Keratinocyte (primary cell): ENCODE data around the gene ZFP3. TPM values are rescaled to one million over a fixed set of nuclear protein-coding genes. Genes with fewer than 3 reads are reported as not detected.
"Not testable (repeated sequence)": the region's sequence is repeated elsewhere in the genome, so short reads cannot be mapped to it uniquely, and the experiment has no call there.

Experiments used
- DNase-seq: peaks from one replicate; pipeline ENCODE4 v3.0.0-alpha.2; 2011; ENCODE audit warnings: low read depth, missing footprints, low spot score
- FAIRE-seq: peaks from 2 replicates; lab custom pipeline; 2011; peaks lifted over from hg19 to GRCh38; lab: Jason Lieb, UNC
- H2AFZ ChIP-seq: 2 replicates; pipeline ENCODE4 v1.6.0; 2012; ENCODE audit warnings: low read length, control low read depth, inconsistent platforms; ENCODE audit not compliant: control insufficient read depth
- H3K27ac ChIP-seq: 2 replicates; pipeline ENCODE4 v1.5.1; 2011; ENCODE audit warnings: low read length; ENCODE audit not compliant: control insufficient read depth, insufficient read depth
- H3K27me3 ChIP-seq: 3 replicates; pipeline ENCODE4 v1.6.0; 2011; ENCODE audit warnings: low read length; ENCODE audit not compliant: control insufficient read depth, insufficient read depth; ENCODE audit errors: extremely low read depth
- H3K36me3 ChIP-seq, 2 experiments: 2 replicates in 1 of 2; 3 replicates in 1 of 2; pipeline ENCODE4 v1.5.1; 2011; ENCODE audit warnings: low read length in 2 of 2, mild to moderate bottlenecking in 1 of 2; ENCODE audit not compliant: control insufficient read depth in 2 of 2, insufficient read depth in 2 of 2; ENCODE audit errors: extremely low read depth in 1 of 2
- H3K4me1 ChIP-seq: 3 replicates; pipeline ENCODE4 v1.5.1; 2011; ENCODE audit warnings: low read length; ENCODE audit not compliant: control insufficient read depth, insufficient read depth; ENCODE audit errors: extremely low read depth
- H3K4me2 ChIP-seq: 3 replicates; pipeline ENCODE4 v1.6.0; 2011; ENCODE audit warnings: low read depth, low read length; ENCODE audit not compliant: control insufficient read depth, insufficient read depth; ENCODE audit errors: extremely low read depth
- H3K4me3 ChIP-seq, 3 experiments: fragments of 200-600 bp in 1 of 3; sonication (generic) in 1 of 3; 2 replicates in 2 of 3; 3 replicates in 1 of 3; pipeline ENCODE4 v1.5.1; 2011 to 2016; ENCODE audit warnings: low read length in 3 of 3, mild to moderate bottlenecking in 3 of 3, control low read depth in 2 of 3, inconsistent platforms in 1 of 3, low read depth in 1 of 3, mixed read lengths in 1 of 3, mixed run types in 1 of 3, moderate library complexity in 1 of 3; ENCODE audit not compliant: control insufficient read depth in 2 of 3, insufficient read depth in 2 of 3; ENCODE audit errors: extremely low read depth in 1 of 3
- H3K79me2 ChIP-seq: 2 replicates; pipeline ENCODE4 v1.6.0; 2012; ENCODE audit warnings: low read length; ENCODE audit not compliant: control insufficient read depth, insufficient read depth
- H3K9ac ChIP-seq: 3 replicates; pipeline ENCODE4 v1.6.0; 2011; ENCODE audit warnings: low read length; ENCODE audit not compliant: control insufficient read depth, insufficient read depth; ENCODE audit errors: extremely low read depth
- H3K9me1 ChIP-seq: 3 replicates; pipeline ENCODE4 v1.6.0; 2011; ENCODE audit warnings: low read length; ENCODE audit not compliant: control insufficient read depth, insufficient read depth; ENCODE audit errors: extremely low read depth
- H3K9me3 ChIP-seq: 2 replicates; pipeline ENCODE4 v1.5.1; 2012; ENCODE audit warnings: low read depth, low read length; ENCODE audit not compliant: control insufficient read depth
- H4K20me1 ChIP-seq: 3 replicates; pipeline ENCODE4 v1.6.0; 2011; ENCODE audit warnings: low read length; ENCODE audit not compliant: control insufficient read depth, insufficient read depth; ENCODE audit errors: extremely low read depth
- CTCF ChIP-seq, 3 experiments: IDR thresholded peaks in 1 of 3; conservative IDR thresholded peaks in 1 of 3; optimal IDR thresholded peaks in 1 of 3; 2 replicates in 2 of 3; 3 replicates in 1 of 3; pipeline versions ENCODE3 to v1.5.1; 2011; ENCODE audit warnings: low read length in 3 of 3, mild to moderate bottlenecking in 3 of 3, moderate library complexity in 2 of 3, control low read depth in 1 of 3, inconsistent platforms in 1 of 3; ENCODE audit not compliant: insufficient read depth in 2 of 3; ENCODE audit errors: extremely low read depth in 1 of 3
- EZH2 ChIP-seq: IDR thresholded peaks from one replicate; pipeline ENCODE4 v1.6.1; 2012; ENCODE audit warnings: inconsistent platforms, mild to moderate bottlenecking, low read length, moderate library complexity
- dilution Hi-C: fragments of 300-500 bp; cut with MboI; formaldehyde crosslinking; loops from one replicate; pipeline ENCODE4 v1.7.0; 2020; ENCODE audit warnings: low sequenced_read_pairs; ENCODE audit not compliant: extremely low pct_ligation_motif_present
- polyA plus RNA-seq, 5 experiments: library from polyadenylated mRNA; depleted of rRNA in 3 of 5; stranded (reverse) in 3 of 5; stranded (forward) in 1 of 5; unstranded in 1 of 5; fragments of >200 nt; gene quantifications; 1 replicate in 1 of 5; 2 replicates in 3 of 5; 3 replicates in 1 of 5; pipeline versions ENCODE4 v1.2.1 to v1.2.3, GENCODE V29; 2011 to 2012; ENCODE audit warnings: missing spikeins in 2 of 5, low read depth in 1 of 5, low replicate concordance in 1 of 5

The ZFP3 gene
- polyA plus RNA-seq, 1 donor (not counting 4 experiments of a cell fraction or from before 2014, with no cell fraction given), result 3.0 TPM

GRCh38 chr17:5065227-5065744 is 13.0 kb upstream of the ZFP3 start:
- no peak overlapping the region for H3K27ac ChIP-seq
- no peak overlapping the region for H3K4me2 ChIP-seq
- no peak overlapping the region for H3K4me3 ChIP-seq
- H3K36me3 ChIP-seq, result no peaks in the 10 kb centered on the region
- H3K4me1 ChIP-seq, result no peaks in the 10 kb centered on the region
- no peaks in the 10 kb centered on the region for H3K27me3 ChIP-seq
- FAIRE-seq, result no peak
- no peaks in the 10 kb centered on the region for H3K79me2 ChIP-seq
- no peaks in the 10 kb centered on the region for H3K9me3 ChIP-seq
- no peak for DNase-seq
- TF ChIP-seq CTCF (optimal IDR thresholded peaks at IDR 0.05 in 1 of 3, IDR thresholded peaks at IDR 0.05 in 1 of 3, conservative IDR thresholded peaks at IDR 0.05 in 1 of 3; ENCODE audit: extremely low read depth in 1 of 3, insufficient read depth in 2 of 3, low read length in 3 of 3) (no peak), EZH2 (no peak)
- no peak overlapping the region for H3K9ac ChIP-seq
- no peaks in the 10 kb centered on the region for H4K20me1 ChIP-seq
- H2AFZ ChIP-seq, result no peak overlapping the region
- no peaks in the 10 kb centered on the region for H3K9me1 ChIP-seq
- dilution Hi-C loops, result no loop called here

- Histone ChIP-seq H3K4me2 (no peak overlapping the region), H3K9me3 (no peaks in the 10 kb centered on the region), H2AFZ (no peak overlapping the region), H4K20me1 (no peaks in the 10 kb centered on the region), H3K4me3 (no peak overlapping the region), H3K9ac (no peak overlapping the region), H3K4me1 (no peaks in the 10 kb centered on the region), H3K27me3 (no peaks in the 10 kb centered on the region), H3K79me2 (no peaks in the 10 kb centered on the region), H3K9me1 (no peaks in the 10 kb centered on the region), H3K27ac (no peak overlapping the region), H3K36me3 (no peaks in the 10 kb centered on the region)
- TF ChIP-seq EZH2, result no peak
- dilution Hi-C loops, result no loop called here
- DNase-seq (no peak), FAIRE-seq (no peak)
Observed at GRCh38 chr17:5068236-5068635, 10.0 kb upstream of the ZFP3 start.

- no peaks in the 10 kb centered on the region for H3K4me1 ChIP-seq
- H3K79me2 ChIP-seq, result no peaks in the 10 kb centered on the region
- H3K9me1 ChIP-seq, result no peaks in the 10 kb centered on the region
- H3K9ac ChIP-seq, result no peak overlapping the region
- no peak overlapping the region for H3K4me2 ChIP-seq
- H4K20me1 ChIP-seq, result no peaks in the 10 kb centered on the region
- H3K4me3 ChIP-seq, result no peak overlapping the region
- H3K36me3 ChIP-seq, result no peaks in the 10 kb centered on the region
- DNase-seq, result peak; percentile 25
- no peaks in the 10 kb centered on the region for H3K27me3 ChIP-seq
- TF ChIP-seq CTCF (optimal IDR thresholded peaks at IDR 0.05 in 1 of 3, IDR thresholded peaks at IDR 0.05 in 1 of 3, conservative IDR thresholded peaks at IDR 0.05 in 1 of 3; ENCODE audit: extremely low read depth in 1 of 3, insufficient read depth in 2 of 3, low read length in 3 of 3) (no peak), EZH2 (no peak)
- no peak overlapping the region for H3K27ac ChIP-seq
- dilution Hi-C loops, result no loop called here
- peak; percentile 51 for FAIRE-seq
- H3K9me3 ChIP-seq, result no peaks in the 10 kb centered on the region
- no peak overlapping the region for H2AFZ ChIP-seq
Observed at GRCh38 chr17:5069724-5070123, 8.5 kb upstream of the ZFP3 start.

GRCh38 chr17:5075472-5075871 is 2.8 kb upstream of the ZFP3 start:
- H3K79me2 ChIP-seq, H3K9me1 ChIP-seq, H4K20me1 ChIP-seq, H3K4me3 ChIP-seq, FAIRE-seq, DNase-seq, dilution Hi-C loops, H3K36me3 ChIP-seq, H2AFZ ChIP-seq, H3K4me1 ChIP-seq, H3K9me3 ChIP-seq, H3K4me2 ChIP-seq, H3K27me3 ChIP-seq, H3K9ac ChIP-seq, H3K27ac ChIP-seq: not testable (repeated sequence)
